H1 (cell line): ENCODE data around the gene EBF3. TPM values are rescaled to one million over a fixed set of nuclear protein-coding genes. Genes with fewer than 3 reads are reported as not detected.

Experiments used
- CTCF ChIA-PET: fragments of 300-600 bp; sonication (Branson Sonifier 250); formaldehyde crosslinking; loops from one replicate; lab custom pipeline; 2021; ENCODE audit not compliant: partially characterized antibody; lab: Charles Lee
- POLR2A ChIA-PET: fragments of 300-600 bp; sonication (Branson Sonifier 250); formaldehyde crosslinking; loops from one replicate; lab custom pipeline; 2021; ENCODE audit warnings: inconsistent platforms; ENCODE audit not compliant: partially characterized antibody; lab: Charles Lee
- DNase-seq, 2 experiments: peaks; one replicate each; pipeline versions ENCODE4 v3.0.0 to v3.0.0-alpha.2; 2010 to 2022; ENCODE audit warnings: low spot score in 2 of 2, low read depth in 1 of 2, mixed read lengths in 1 of 2
- FAIRE-seq: peaks from 2 replicates; lab custom pipeline; 2011; peaks lifted over from hg19 to GRCh38; lab: Jason Lieb, UNC
- H2AFZ ChIP-seq: 2 replicates; pipeline ENCODE4 v1.8.1; 2012; ENCODE audit warnings: low read length, inconsistent platforms
- H2AK5ac ChIP-seq: 2 replicates; pipeline ENCODE4 v1.6.1; 2013; ENCODE audit warnings: low read depth, low read length
- H2BK120ac ChIP-seq: replicated peaks from 2 replicates; pipeline ENCODE3; 2013; ENCODE audit warnings: low read depth, low read length, inconsistent platforms
- H2BK12ac ChIP-seq: 2 replicates; pipeline ENCODE4 v1.6.1; 2013; ENCODE audit warnings: low read depth, low read length
- H2BK15ac ChIP-seq: 2 replicates; pipeline ENCODE4 v1.6.1; 2013; ENCODE audit warnings: low read length
- H2BK20ac ChIP-seq: 2 replicates; pipeline ENCODE4 v1.6.1; 2013; ENCODE audit warnings: low read length
- H2BK5ac ChIP-seq: 2 replicates; pipeline ENCODE4 v1.6.1; 2013; ENCODE audit warnings: low read depth, low read length
- H3K14ac ChIP-seq: 2 replicates; pipeline ENCODE4 v1.6.1; 2013; ENCODE audit warnings: inconsistent platforms; ENCODE audit not compliant: insufficient read length
- H3K18ac ChIP-seq: 2 replicates; pipeline ENCODE4 v1.6.1; 2013; ENCODE audit warnings: low read length; ENCODE audit errors: extremely low read depth
- H3K23ac ChIP-seq: 2 replicates; pipeline ENCODE4 v1.6.1; 2013; ENCODE audit warnings: inconsistent platforms; ENCODE audit not compliant: insufficient read length
- H3K23me2 ChIP-seq: 2 replicates; pipeline ENCODE4 v1.6.1; 2013; ENCODE audit warnings: low read depth, low read length
- H3K27ac ChIP-seq: 2 replicates; pipeline ENCODE4 v1.6.1; 2011; ENCODE audit warnings: low read depth, low read length, inconsistent platforms
- H3K27me3 ChIP-seq, 4 experiments: replicated peaks in 1 of 4; 1 replicate in 1 of 4; 2 replicates in 3 of 4; pipeline versions ENCODE4 v1.6.1 to v1.8.1; 2011 to 2013; ENCODE audit warnings: low read length in 3 of 4, mild to moderate bottlenecking in 3 of 4, inconsistent platforms in 2 of 4, mixed read lengths in 2 of 4, moderate library complexity in 1 of 4; ENCODE audit not compliant: control insufficient read depth in 3 of 4, insufficient read depth in 3 of 4; ENCODE audit errors: extremely low read depth in 1 of 4
- H3K36me3 ChIP-seq, 4 experiments: 2 replicates each; pipeline versions ENCODE4 v1.6.1 to v1.8.1; 2011 to 2013; ENCODE audit warnings: mild to moderate bottlenecking in 4 of 4, low read length in 3 of 4, moderate library complexity in 2 of 4, control low read depth in 1 of 4, inconsistent platforms in 1 of 4; ENCODE audit not compliant: insufficient read depth in 4 of 4, control insufficient read depth in 2 of 4
- H3K4ac ChIP-seq: replicated peaks from 2 replicates; pipeline ENCODE3; 2013; ENCODE audit warnings: low read length, low read depth, mixed read lengths, inconsistent platforms; ENCODE audit not compliant: insufficient read length
- H3K4me1 ChIP-seq, 4 experiments: replicated peaks in 1 of 4; 1 replicate in 1 of 4; 2 replicates in 3 of 4; pipeline versions ENCODE4 v1.6.1 to v1.8.1; 2011 to 2013; ENCODE audit warnings: low read length in 3 of 4, inconsistent platforms in 2 of 4, mixed read lengths in 1 of 4; ENCODE audit not compliant: insufficient read depth in 4 of 4, control insufficient read depth in 3 of 4
- H3K4me2 ChIP-seq, 2 experiments: 2 replicates each; pipeline versions ENCODE4 v1.6.1 to v1.8.1; 2011 to 2013; ENCODE audit warnings: low read depth in 2 of 2, low read length in 2 of 2, control low read depth in 1 of 2, inconsistent platforms in 1 of 2, mild to moderate bottlenecking in 1 of 2; ENCODE audit not compliant: insufficient read depth in 1 of 2
- H3K4me3 ChIP-seq, 4 experiments: fragments of 200-600, 300-600 bp in 1 of 4; sonication (generic), shearing (Covaris generic), sonication (Bioruptor Twin) in 1 of 4; 2 replicates each; pipeline versions ENCODE4 v1.5.1 to v1.8.1; 2011 to 2016; ENCODE audit warnings: low read length in 4 of 4, low read depth in 3 of 4, control low read depth in 2 of 4, inconsistent platforms in 2 of 4, mild to moderate bottlenecking in 2 of 4, mixed read lengths in 1 of 4, moderate library complexity in 1 of 4; ENCODE audit not compliant: insufficient read depth in 2 of 4; ENCODE audit errors: extremely low read depth in 1 of 4
- H3K56ac ChIP-seq: replicated peaks from 2 replicates; pipeline ENCODE3; 2013; ENCODE audit warnings: low read depth, mild to moderate bottlenecking, mixed read lengths, low read length, inconsistent platforms; ENCODE audit not compliant: insufficient read length
- H3K79me1 ChIP-seq: 2 replicates; pipeline ENCODE4 v1.6.1; 2013; ENCODE audit warnings: low read depth, low read length, control low read depth
- H3K79me2 ChIP-seq, 2 experiments: 2 replicates each; pipeline versions ENCODE4 v1.6.1 to v1.8.1; 2012 to 2013; ENCODE audit warnings: low read length in 2 of 2, mild to moderate bottlenecking in 2 of 2, inconsistent platforms in 1 of 2; ENCODE audit not compliant: insufficient read depth in 2 of 2, control insufficient read depth in 1 of 2
- H3K9ac ChIP-seq, 4 experiments: replicated peaks in 1 of 4; 1 replicate in 1 of 4; 2 replicates in 3 of 4; pipeline versions ENCODE4 v1.6.1 to v1.8.1; 2011 to 2013; ENCODE audit warnings: low read depth in 3 of 4, low read length in 3 of 4, control low read depth in 2 of 4, mild to moderate bottlenecking in 2 of 4, moderate library complexity in 2 of 4, inconsistent platforms in 1 of 4; ENCODE audit errors: extremely low read depth in 1 of 4
- H3K9me3 ChIP-seq, 2 experiments: 2 replicates each; pipeline versions ENCODE4 v1.6.1 to v1.8.1; 2012 to 2013; ENCODE audit warnings: mild to moderate bottlenecking in 2 of 2, moderate library complexity in 2 of 2, control low read depth in 1 of 2, inconsistent platforms in 1 of 2, low read depth in 1 of 2, low read length in 1 of 2, mixed read lengths in 1 of 2; ENCODE audit not compliant: insufficient read depth in 2 of 2
- H4K20me1 ChIP-seq, 2 experiments: replicated peaks in 1 of 2; 2 replicates each; pipeline versions ENCODE3 to v1.8.1; 2011 to 2013; ENCODE audit warnings: inconsistent platforms in 2 of 2, low read length in 2 of 2, mild to moderate bottlenecking in 1 of 2; ENCODE audit not compliant: insufficient read depth in 2 of 2, control insufficient read depth in 1 of 2
- H4K5ac ChIP-seq: 2 replicates; pipeline ENCODE4 v1.6.1; 2013; ENCODE audit warnings: low read length, low read depth, mixed read lengths, inconsistent platforms; ENCODE audit not compliant: insufficient read length
- H4K8ac ChIP-seq: 2 replicates; pipeline ENCODE4 v1.8.0; 2013; ENCODE audit warnings: mild to moderate bottlenecking, moderate library complexity, low read length, inconsistent platforms; ENCODE audit not compliant: insufficient read depth; ENCODE audit errors: extremely low read depth
- H4K91ac ChIP-seq: replicated peaks from 2 replicates; pipeline ENCODE3; 2013; ENCODE audit warnings: low read length, mixed read lengths, inconsistent platforms; ENCODE audit not compliant: insufficient read length
- CHD1 ChIP-seq: IDR thresholded peaks from 2 replicates; pipeline ENCODE4 v1.6.1; 2012; ENCODE audit warnings: low read depth, low read length, improper control_type of control experiment
- CTCF ChIP-seq, 3 experiments: IDR thresholded peaks; 1 replicate in 2 of 3; 2 replicates in 1 of 3; pipeline versions ENCODE4 v1.5.1 to v1.6.1; 2011; ENCODE audit warnings: low read length in 3 of 3, mild to moderate bottlenecking in 3 of 3, inconsistent platforms in 2 of 3, low read depth in 1 of 3, moderate library complexity in 1 of 3; ENCODE audit not compliant: insufficient read depth in 1 of 3; ENCODE audit errors: control extremely low read depth in 1 of 3
- GABPA ChIP-seq: IDR thresholded peaks from 2 replicates; pipeline ENCODE4 v1.6.1; 2011; ENCODE audit warnings: mild to moderate bottlenecking, low read length, moderate library complexity, borderline replicate concordance; ENCODE audit not compliant: insufficient read depth
- POU5F1 ChIP-seq: IDR thresholded peaks from 2 replicates; pipeline ENCODE4 v1.6.1; 2011; ENCODE audit warnings: low read depth, mild to moderate bottlenecking, low read length, moderate library complexity
- RAD21 ChIP-seq, 2 experiments: IDR thresholded peaks in 1 of 2; conservative IDR thresholded peaks in 1 of 2; 2 replicates each; pipeline ENCODE4 v1.6.1; 2011; ENCODE audit warnings: low read depth in 2 of 2, low read length in 2 of 2, improper control_type of control experiment in 1 of 2, inconsistent platforms in 1 of 2, mild to moderate bottlenecking in 1 of 2, moderate library complexity in 1 of 2
- RFX5 ChIP-seq: IDR thresholded peaks from 2 replicates; pipeline ENCODE4 v1.6.1; 2011; ENCODE audit warnings: low read depth, low read length, improper control_type of control experiment, borderline replicate concordance
- SIN3A ChIP-seq, 2 experiments: IDR thresholded peaks in 1 of 2; conservative IDR thresholded peaks in 1 of 2; 2 replicates each; pipeline ENCODE4 v1.6.1; 2011 to 2012; ENCODE audit warnings: low read length in 2 of 2, improper control_type of control experiment in 1 of 2, low read depth in 1 of 2, mild to moderate bottlenecking in 1 of 2
- SIRT6 ChIP-seq: IDR thresholded peaks from one replicate; pipeline ENCODE4 v1.7.1; 2012; ENCODE audit warnings: low read length, inconsistent platforms
- SP2 ChIP-seq: IDR thresholded peaks from 2 replicates; pipeline ENCODE4 v1.6.1; 2012; ENCODE audit warnings: mild to moderate bottlenecking, low read length, inconsistent platforms
- SRF ChIP-seq: IDR thresholded peaks from 2 replicates; pipeline ENCODE4 v1.6.1; 2011; ENCODE audit warnings: mild to moderate bottlenecking, low read depth, low read length, moderate library complexity
- TAF1 ChIP-seq: IDR thresholded peaks from 2 replicates; pipeline ENCODE4 v1.6.1; 2011; ENCODE audit warnings: mild to moderate bottlenecking, low read depth, low read length
- WGBS, 2 experiments: shearing (Covaris generic) in 1 of 2; methylation state at CpG; one replicate each; pipeline versions ENCODE4 v1.1.6 to v1.1.7; 2013 to 2015; ENCODE audit warnings: low lambda C conversion rate in 2 of 2, mixed read lengths in 2 of 2, inconsistent platforms in 1 of 2, low coverage in 1 of 2, missing lambda C conversion rate in 1 of 2; ENCODE audit not compliant: insufficient replicate concordance in 2 of 2, insufficient coverage in 1 of 2, insufficient read length in 1 of 2; ENCODE audit errors: extremely low coverage in 1 of 2, missing lambda C conversion rate in 1 of 2; 5-methylcytosine and 5-hydroxymethylcytosine counted together
- polyA plus RNA-seq, 7 experiments: library from polyadenylated mRNA; depleted of rRNA in 3 of 7; stranded (reverse) in 5 of 7; unstranded in 2 of 7; fragments of >200 nt in 5 of 7; fragments of 200-250 nt in 2 of 7; gene quantifications; 1 replicate in 5 of 7; 2 replicates in 1 of 7; 4 replicates in 1 of 7; pipeline versions ENCODE4 v1.2.1 to v1.2.3, GENCODE V29; 2011 to 2013; ENCODE audit warnings: missing spikeins in 2 of 7, mixed read lengths in 2 of 7
- total RNA-seq: library from RNA; stranded (reverse); fragmentation: NEBNext Ultra II Directional; extraction: Animal tissue kit (Norgen Biotek cat#: 25700); gene quantifications from 2 replicates; pipeline ENCODE4 v1.2.1, GENCODE V29; 2021

EBF3 gene
- total and polyA plus RNA-seq, 2 of the 8 experiments (the other 6 are each of a cell fraction or from before 2014, with no cell fraction given), result 0.08 to 0.26 TPM

- Histone ChIP-seq H2BK20ac (no peak overlapping the region), H2BK15ac (0 out of 2 replicates have a peak overlapping the region, but pooled peaks have one; percentile 29), H3K4me3 (no peak overlapping the region), H2BK5ac (no peak overlapping the region), H3K23me2 (no peaks in the 10 kb centered on the region), H4K8ac (peak overlapping the region; percentile 53; the same call in 1 of the 2 replicates), H3K79me1 (no peaks in the 10 kb centered on the region), H4K5ac (no peak overlapping the region), H4K91ac (no peak overlapping the region), H3K9me3 (no peaks in the 10 kb centered on the region), H3K9ac (no peak overlapping the region), H3K4me2 (no peak overlapping the region), H3K4me1 (peaks cover 8 to 39% (median 17%) of the 10 kb centered on the region in 4 experiments), H3K79me2 (no peaks in the 10 kb centered on the region), H2BK120ac (no peak overlapping the region), H3K18ac (no peak overlapping the region), H3K27me3 (0 out of 7 replicates have a peak, but pooled peaks cover 0 to 2% (median 0%) of the 10 kb centered on the region in 4 experiments), H4K20me1 (no peaks in the 10 kb centered on the region), H2AFZ (no peak overlapping the region), H3K36me3 (no peaks in the 10 kb centered on the region), H3K27ac (no peak overlapping the region), H3K23ac (no peak overlapping the region), H3K14ac (no peak overlapping the region), H2BK12ac (no peak overlapping the region), H2AK5ac (no peak overlapping the region), H3K4ac (no peak overlapping the region), H3K56ac (no peak overlapping the region)
- 89% methylated on average over 16 of the region's 16 CpGs; no CpG with 5 or more reads in 1 of the 2 experiments for WGBS, 2 experiments
- CTCF ChIA-PET, result interaction anchor here (0.7 to 9.4 kb wide), 12 partner anchors 13 to 205 kb away, joined by 3 to 123 read pairs (median 4); no protein-coding TSS in a partner anchor
- DNase-seq (no peak), FAIRE-seq (no peak)
- POLR2A ChIA-PET, result no interaction called here
- TF ChIP-seq SIN3A (conservative IDR thresholded peaks at IDR 0.05 in 1 of 2, IDR thresholded peaks at IDR 0.05 in 1 of 2; ENCODE audit: low read depth in 1 of 2, low read length in 2 of 2) (no peak), RAD21 (IDR thresholded peaks at IDR 0.05 in 1 of 2, conservative IDR thresholded peaks at IDR 0.05 in 1 of 2; ENCODE audit: low read depth in 2 of 2, low read length in 2 of 2) (peak in 1 of 2 experiments; percentile 42; a peak in 3 of 4 replicates), RFX5 (no peak), TAF1 (no peak), CHD1 (no peak), SP2 (no peak), SRF (no peak), GABPA (no peak), POU5F1 (no peak), SIRT6 (no peak), CTCF (IDR thresholded peaks at IDR 0.05; ENCODE audit: control extremely low read depth in 1 of 3, insufficient read depth in 1 of 3, low read depth in 1 of 3, low read length in 3 of 3) (peak; percentile 44 to 65 (median 61))
These were observed 97.2 kb downstream of the EBF3 start for GRCh38 chr10:129866894-129867293.
